Measurements from ENCODE around the gene MRPS25.

MRPS25 gene

GRCh38 chr3:15064835-15065549 lies at the start of gene MRPS25:
MRPS25 (minus strand) TSS chr3:15065315; CDS start chr3:15065194, 121 bp downstream.
- H3K4me3 ChIP-seq (ENCODE audit: low read depth, low read length), result peak within 1 kb of the TSS; percentile 96
- DNase-seq (ENCODE audit: low read depth), result peak; percentile 96
- TF ChIP-seq CTCF (conservative IDR thresholded peaks at IDR 0.05; ENCODE audit: low read depth, low read length), result no peak

GRCh38 chr3:15113884-15114283 lies 48.8 kb upstream of the MRPS25 start:
- no peak overlapping the region for H3K4me3 ChIP-seq (ENCODE audit: low read depth, low read length)
- TF ChIP-seq CTCF (conservative IDR thresholded peaks at IDR 0.05; ENCODE audit: low read depth, low read length), result no peak
- no peak for DNase-seq (ENCODE audit: low read depth)

- no peak for DNase-seq (ENCODE audit: low read depth)
- no peak overlapping the region for H3K4me3 ChIP-seq (ENCODE audit: low read depth, low read length)
- no peak for TF ChIP-seq CTCF (conservative IDR thresholded peaks at IDR 0.05; ENCODE audit: low read depth, low read length)
Measured at GRCh38 chr3:15113471-15113870, 48.4 kb upstream of the MRPS25 start.

GRCh38 chr3:15112011-15112410 lies 46.9 kb upstream of the MRPS25 start:
- no peak for DNase-seq (ENCODE audit: low read depth)
- no peak for TF ChIP-seq CTCF (conservative IDR thresholded peaks at IDR 0.05; ENCODE audit: low read depth, low read length)
- no peak overlapping the region for H3K4me3 ChIP-seq (ENCODE audit: low read depth, low read length)

- no peak for DNase-seq (ENCODE audit: low read depth)
- no peak for TF ChIP-seq CTCF (conservative IDR thresholded peaks at IDR 0.05; ENCODE audit: low read depth, low read length)
- no peak overlapping the region for H3K4me3 ChIP-seq (ENCODE audit: low read depth, low read length)
Measured at GRCh38 chr3:15110206-15110605, 45.1 kb upstream of the MRPS25 start.

GRCh38 chr3:15108869-15109268 lies 43.8 kb upstream of the MRPS25 start:
- TF ChIP-seq CTCF (conservative IDR thresholded peaks at IDR 0.05; ENCODE audit: low read depth, low read length), result no peak
- H3K4me3 ChIP-seq (ENCODE audit: low read depth, low read length), result no peak overlapping the region
- DNase-seq (ENCODE audit: low read depth), result no peak

GRCh38 chr3:15108082-15108545 lies 43.0 kb upstream of the MRPS25 start:
- peak; percentile 84 for DNase-seq (ENCODE audit: low read depth)
- TF ChIP-seq CTCF (conservative IDR thresholded peaks at IDR 0.05; ENCODE audit: low read depth, low read length), result peak; percentile 93
- no peak overlapping the region for H3K4me3 ChIP-seq (ENCODE audit: low read depth, low read length)

Measured in choroid plexus epithelial cell (primary cell).